ENCODE measurements around the gene LRBA.
A peak's percentile ranks its signal among the peaks of the same experiment; 100 is the strongest.

Gene LRBA

GRCh38 chr4:150265806-150266205 lies 749.3 kb downstream of the LRBA start:
- DNase-seq (ENCODE audit: low spot score) = no peak

DNA sequence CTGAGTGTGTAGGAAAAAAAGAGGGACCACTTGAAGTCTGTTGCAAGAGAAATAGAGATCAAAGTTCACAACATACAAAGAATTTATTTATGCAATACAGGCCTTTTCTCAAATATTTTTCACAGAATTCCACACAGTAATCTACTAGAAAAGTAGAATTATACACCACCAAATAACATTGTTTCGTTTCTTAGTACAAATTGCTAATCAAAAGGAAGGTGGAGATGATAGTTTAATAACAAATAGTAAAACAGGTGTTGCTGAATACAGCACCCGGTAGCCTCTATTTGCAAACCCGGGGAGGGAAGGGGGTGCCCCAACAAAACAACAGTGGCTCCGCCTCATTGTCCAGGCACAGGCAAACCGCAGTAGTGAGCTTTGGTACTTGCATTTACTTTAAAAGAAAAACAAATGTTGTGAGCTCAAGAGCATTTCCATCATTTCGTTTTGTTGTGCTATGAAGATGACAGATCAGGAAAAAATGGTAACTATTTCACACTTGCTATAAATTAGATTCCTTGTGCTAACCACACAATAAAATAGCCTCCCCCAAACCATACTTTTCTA lies 750.4 kb downstream of the LRBA start:
- no peak for DNase-seq (ENCODE audit: low spot score)

- no peak for DNase-seq (ENCODE audit: low spot score)
Observed at GRCh38 chr4:150262611-150263010, 752.5 kb downstream of the LRBA start.

DNA sequence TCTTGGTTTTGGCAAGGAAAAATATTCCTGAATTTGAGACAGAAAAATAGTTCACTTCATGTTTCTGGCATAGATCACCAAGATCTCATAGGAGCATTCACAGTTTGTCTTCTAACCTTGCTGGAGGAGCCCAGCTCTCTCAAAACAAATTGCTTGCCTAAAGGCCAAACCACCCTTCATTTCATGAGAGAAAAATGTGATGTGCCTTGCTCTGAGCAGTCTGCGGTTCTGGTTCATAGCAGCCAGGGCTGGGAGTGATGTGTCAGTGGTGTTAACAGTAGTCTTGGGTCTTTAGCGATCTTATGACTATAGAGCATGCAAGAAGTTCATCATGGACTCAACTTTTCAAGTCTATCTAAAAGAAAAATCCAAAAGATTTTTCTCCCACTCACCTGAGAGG lies 753.5 kb downstream of the LRBA start:
- no peak for DNase-seq (ENCODE audit: low spot score)

- DNase-seq (ENCODE audit: low spot score) = no peak
Observed at GRCh38 chr4:150259861-150260567, 755.1 kb downstream of the LRBA start.

GRCh38 chr4:150258569-150258968 lies 756.5 kb downstream of the LRBA start:
- no peak for DNase-seq (ENCODE audit: low spot score)

DNA sequence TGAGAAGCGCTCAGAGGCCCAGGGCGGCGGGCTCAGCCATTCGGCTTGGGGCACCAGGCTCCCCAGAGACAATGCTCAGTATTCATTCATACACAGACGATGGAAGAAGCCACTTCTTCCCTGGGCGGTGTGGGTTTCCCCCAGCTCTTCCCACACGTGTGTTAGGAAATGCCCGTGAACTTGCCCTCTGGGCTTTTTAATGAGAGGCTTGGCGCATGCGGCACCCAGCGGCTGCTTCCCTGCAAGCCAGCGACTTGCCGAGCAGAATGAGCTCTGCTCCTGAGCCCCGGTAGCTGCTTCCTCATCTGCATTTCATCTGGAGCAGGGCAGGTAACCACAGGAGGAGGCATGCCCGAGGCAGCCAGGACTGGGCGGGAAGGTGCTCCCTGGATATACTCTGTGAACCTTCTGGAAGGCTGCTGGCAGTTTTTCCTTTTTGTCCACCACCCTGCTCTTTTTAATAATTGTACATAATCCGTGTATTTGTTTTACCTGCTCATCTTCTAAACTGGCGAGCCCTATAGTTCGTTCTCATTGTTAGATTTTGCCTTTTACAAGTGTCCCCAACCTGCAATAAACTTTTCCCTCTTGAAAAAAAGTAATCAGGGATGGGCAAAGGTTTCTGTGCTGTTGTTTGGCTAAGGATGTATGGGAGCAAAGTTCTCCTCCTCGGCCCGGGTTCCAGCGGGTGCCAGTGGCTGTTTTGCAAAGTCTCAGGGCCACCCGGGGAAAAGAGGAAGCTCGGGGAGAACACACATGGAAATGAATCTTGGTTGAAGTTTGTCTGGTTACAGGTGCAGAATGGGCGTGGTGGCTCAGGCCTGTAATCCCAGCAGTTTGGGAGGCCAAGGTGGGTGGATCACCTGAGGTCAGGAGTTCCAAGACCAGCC lies 758.0 kb downstream of the LRBA start:
- DNase-seq (ENCODE audit: low spot score) = no peak

- no peak for DNase-seq (ENCODE audit: low spot score)
Observed at GRCh38 chr4:150256225-150256620, 758.9 kb downstream of the LRBA start.

- DNase-seq (ENCODE audit: low spot score) = no peak
Observed at GRCh38 chr4:150255610-150256224, 759.4 kb downstream of the LRBA start.

GRCh38 chr4:150253965-150254630 lies 761.0 kb downstream of the LRBA start:
- no peak for DNase-seq (ENCODE audit: low spot score)

GRCh38 chr4:150253416-150253815 lies 761.7 kb downstream of the LRBA start:
- no peak for DNase-seq (ENCODE audit: low spot score)

DNA sequence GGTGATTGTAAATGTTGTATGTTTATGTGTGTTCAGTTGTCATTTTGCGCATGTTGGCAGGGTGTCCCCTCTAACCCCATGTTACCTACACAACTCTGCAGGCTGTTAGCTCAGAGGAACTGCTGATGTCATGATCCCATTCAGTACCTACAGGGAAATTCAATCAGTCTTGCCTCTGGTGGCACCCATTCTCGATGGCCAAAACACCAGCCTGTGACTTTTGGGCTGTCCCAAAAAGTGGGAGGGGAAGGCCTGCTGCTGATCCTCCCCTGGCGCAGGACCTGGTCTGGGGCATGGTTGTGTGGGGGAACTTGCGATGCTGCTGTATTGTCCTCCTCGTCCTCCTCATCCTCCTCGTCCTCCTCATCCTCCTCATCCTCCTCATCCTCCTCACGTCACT lies 762.3 kb downstream of the LRBA start:
- no peak for DNase-seq (ENCODE audit: low spot score)

DNA sequence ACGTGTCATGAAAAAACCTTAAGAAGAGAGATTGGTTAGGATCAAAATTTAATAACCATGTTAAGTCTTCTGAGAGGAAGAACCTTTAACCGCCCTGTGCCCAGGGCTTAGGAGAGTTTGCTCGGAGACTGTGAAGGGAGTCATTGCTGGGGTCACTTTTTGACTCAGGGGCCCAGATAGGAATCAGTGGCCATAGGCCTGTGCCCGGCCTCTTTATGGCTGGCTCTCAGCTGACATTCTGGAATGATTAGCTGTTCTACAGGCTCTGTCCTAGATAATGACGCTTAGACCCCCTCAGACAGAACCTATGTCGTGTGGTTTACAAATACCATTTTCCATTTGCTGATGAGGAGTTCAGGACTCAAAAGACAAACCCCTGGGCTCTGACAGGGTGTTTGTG lies 762.8 kb downstream of the LRBA start:
- no peak for DNase-seq (ENCODE audit: low spot score)

GRCh38 chr4:150251752-150252190 lies 763.3 kb downstream of the LRBA start:
- DNase-seq (ENCODE audit: low spot score) = no peak

DNA sequence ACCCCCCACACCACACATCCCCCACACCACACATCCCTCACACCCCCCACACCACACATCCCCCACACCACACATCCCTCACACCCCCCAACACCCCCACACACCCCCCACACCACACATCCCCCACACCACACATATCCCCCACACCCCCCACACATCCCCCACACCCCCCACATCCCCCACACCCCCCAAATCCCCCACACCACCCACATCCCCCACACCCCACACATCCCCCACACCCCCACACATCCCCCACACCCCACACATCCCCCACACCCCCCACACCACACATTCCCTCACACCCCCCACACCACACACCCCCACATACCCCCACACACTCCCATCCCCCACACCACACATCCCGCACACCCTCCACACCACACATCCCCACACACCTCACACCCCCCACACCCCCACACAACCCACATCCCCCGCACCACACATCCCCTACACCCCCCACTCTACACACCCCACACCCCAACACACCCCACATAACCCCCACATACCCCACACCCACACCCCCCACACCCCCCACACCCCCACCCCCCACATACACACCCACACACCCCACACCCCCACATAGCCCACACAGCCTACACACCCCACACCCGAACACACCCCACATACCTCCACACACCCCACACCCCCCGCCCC lies 764.0 kb downstream of the LRBA start:
- DNase-seq (ENCODE audit: low spot score) = peak; percentile 66

DNA sequence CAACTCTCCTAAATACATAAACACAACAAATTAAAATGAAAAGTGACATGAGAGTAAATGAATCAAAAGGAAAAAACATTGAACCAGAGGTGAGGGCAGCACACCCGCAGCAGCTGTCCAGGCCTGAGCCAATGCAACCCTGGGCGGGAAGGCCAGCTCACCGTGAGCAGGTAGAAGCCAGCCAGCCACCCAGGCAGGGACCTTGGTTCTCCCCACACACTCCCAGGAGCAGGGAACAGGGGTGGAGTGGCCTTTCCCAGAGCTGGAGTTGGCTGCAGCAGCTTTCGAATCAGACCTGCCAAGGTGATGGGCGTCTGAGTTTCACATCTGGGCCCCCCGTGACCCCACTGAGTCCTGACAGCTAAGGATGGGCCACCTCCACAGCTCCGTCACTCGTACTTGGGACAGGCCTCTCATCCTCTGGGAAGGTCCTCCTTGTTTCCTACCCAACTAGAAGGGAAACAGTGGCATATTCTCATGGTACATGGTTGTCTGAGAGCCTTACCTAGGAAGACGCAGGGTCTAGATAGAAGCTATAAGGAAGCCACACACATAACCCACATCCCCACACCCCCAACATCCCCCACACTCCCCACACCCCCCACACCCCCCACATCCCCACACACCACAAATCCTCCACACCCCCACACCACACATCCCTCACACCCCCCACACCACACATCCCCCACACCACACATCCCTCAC lies 764.6 kb downstream of the LRBA start:
- no peak for DNase-seq (ENCODE audit: low spot score)

DNA sequence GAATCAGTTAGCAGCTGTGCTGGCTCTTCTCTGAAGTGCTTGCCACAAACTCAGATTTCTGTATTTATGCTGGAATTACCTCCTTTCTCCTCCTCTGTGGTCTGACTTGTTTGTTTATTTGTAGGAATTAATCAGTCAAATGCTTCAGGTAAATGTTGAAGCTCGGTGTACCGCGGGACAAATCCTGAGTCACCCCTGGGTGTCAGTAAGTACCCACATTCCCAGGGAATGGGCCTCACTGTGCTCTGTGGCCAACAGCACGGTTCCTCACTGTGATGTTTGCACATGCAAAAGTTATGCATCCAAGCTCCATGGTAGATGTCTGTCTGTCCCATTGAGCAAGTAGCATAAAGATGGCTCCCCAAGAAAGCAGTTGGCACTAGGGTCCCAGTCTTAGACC lies 766.9 kb downstream of the LRBA start:
- DNase-seq (ENCODE audit: low spot score) = no peak

GRCh38 chr4:150247184-150247583 lies 767.9 kb downstream of the LRBA start:
- DNase-seq (ENCODE audit: low spot score) = no peak

GRCh38 chr4:150244600-150244999 lies 770.5 kb downstream of the LRBA start:
- peak; percentile 68 for DNase-seq (ENCODE audit: low spot score)

DNA sequence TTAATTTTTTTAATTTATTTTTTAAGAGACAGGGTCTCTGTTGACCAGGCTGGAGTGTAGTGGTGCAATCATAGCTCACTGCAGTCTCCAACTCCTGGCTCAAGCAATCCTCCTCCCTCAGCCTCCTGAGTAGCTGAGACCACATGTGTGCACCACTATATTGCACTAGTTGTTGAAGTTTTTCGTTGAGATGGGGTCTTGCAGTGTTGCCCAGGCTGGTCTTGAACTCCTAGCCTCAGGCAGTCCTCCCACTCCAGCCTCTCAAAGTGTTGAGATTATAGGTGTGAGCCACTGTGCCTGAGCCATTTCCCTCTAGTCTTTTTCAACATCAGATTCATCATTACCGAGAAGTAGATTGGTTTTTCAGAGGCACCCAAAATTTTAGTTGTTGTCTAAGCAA lies 771.2 kb downstream of the LRBA start:
- no peak for DNase-seq (ENCODE audit: low spot score)
